ENCODE measurements around the gene CRB2.

Gene CRB2

DNA sequence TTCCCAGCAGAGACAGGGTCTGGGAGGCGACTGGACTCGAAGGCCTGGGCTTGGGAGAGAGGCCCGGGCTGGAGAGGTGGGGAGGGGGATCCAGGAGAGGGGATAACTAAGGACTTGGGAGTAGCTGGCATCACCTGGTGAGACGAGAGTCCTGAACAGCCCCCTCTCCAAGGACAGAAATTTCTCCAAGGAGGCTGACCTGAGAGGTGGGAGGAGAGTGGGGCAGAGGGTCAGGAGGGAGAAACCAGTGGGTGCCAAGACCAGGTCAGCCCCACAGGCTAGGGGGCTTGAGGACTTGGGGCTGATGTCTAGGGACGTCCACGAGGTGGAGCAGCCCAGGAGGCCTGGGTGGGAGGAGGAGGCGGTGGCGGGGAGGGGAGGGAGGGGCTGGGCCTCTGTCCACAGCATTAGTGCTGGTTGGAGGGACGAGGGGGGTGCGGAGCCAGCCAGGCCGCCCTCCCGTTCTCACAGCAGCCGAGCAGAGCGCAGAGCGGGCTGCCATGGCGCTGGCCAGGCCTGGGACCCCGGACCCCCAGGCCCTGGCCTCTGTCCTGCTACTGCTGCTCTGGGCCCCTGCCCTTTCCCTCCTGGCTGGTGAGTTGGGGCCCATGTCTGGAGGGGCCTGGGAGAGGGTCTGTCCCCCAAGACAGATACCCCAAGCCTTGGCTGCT is at the start of gene CRB2:
Gene CRB2, plus strand, starts transcription at position 437 of the 671 bp plus-strand sequence. Its CDS starts 64 bp downstream, at position 501.
- no peak for DNase-seq (ENCODE audit: low read depth)

DNA sequence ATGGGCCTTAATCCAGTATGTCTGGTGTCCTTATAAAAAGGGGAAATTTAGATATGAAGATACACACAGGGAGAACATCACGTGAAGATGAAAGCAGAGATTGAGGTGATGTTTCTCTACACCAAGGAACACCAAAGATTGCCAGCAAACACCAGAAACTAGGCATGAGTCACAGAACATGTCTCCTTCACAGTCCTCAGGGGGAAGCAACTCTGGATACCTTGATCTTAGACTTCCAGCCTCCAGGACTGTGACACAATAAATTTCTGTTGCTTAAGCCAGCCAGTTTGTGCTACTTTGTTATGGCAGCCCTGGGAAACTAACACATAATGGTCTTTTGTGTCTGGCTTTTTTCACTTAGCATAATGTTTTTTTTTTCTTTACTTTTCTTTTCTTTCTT is 46.4 kb upstream of the CRB2 start:
- DNase-seq (ENCODE audit: low read depth), result no peak

DNA sequence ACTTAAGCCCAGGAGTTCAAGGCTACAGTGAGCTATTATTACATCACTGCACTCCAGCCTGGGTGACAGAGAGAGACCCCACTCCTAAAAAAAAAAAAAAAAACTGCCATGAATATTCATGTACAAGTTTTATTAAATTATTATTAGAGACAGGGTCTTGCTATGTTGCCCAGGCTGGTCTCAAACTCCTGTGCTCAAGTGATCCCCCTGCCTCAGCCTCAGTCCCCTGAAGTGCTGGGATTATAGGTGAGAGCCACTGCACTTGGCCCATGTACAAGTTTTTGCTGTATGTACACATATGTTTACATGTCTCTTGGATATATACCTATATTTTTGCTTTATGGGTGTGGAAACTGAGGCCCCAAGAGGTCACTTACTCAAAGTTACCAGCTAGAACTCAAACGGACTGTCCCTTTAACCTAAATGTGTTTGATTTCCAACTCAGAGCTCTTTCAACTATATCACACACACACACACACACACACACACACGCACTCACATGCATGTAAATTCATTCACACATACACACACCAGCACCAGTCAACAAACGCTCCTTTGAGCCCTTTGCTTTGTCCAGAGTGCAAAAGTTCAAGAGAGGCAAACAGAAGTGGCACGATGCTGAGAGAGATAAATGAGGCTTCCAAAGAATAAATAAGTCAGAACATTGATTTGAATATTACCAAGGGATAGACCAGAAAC is 45.3 kb upstream of the CRB2 start:
- no peak for DNase-seq (ENCODE audit: low read depth)

DNA sequence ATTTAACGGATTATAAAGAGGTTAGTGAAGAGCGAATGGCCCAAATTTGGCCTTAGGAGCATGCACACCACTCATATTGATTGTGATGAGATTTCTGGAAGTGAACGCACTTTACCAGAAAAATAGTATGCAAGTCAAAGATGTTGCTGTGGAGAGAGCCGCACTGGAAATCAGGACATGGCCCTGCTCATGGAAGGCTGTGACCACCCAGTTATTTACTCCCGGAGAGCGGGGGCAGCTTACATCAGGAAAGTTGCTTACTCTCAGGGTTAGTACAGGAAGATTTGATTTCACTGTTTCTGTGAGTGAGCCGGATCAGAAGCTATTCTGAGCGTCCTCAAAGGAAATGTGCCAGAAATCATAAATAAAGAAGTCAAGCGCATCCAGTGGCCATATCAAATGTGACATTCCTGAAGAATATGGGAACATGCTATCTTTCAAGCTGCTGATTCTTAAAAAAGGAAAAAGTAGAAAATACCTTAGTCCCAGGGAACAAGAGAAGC is 44.7 kb upstream of the CRB2 start:
- no peak for DNase-seq (ENCODE audit: low read depth)

GRCh38 chr9:123312306-123312877 is 43.6 kb upstream of the CRB2 start:
- no peak for DNase-seq (ENCODE audit: low read depth)

- no peak for DNase-seq (ENCODE audit: low read depth)
Observed at GRCh38 chr9:123314617-123315016, 41.4 kb upstream of the CRB2 start.

- no peak for DNase-seq (ENCODE audit: low read depth)
Observed at GRCh38 chr9:123315635-123316034, 40.4 kb upstream of the CRB2 start.

- DNase-seq (ENCODE audit: low read depth), result no peak
Observed at GRCh38 chr9:123316053-123316718, 39.8 kb upstream of the CRB2 start.

DNA sequence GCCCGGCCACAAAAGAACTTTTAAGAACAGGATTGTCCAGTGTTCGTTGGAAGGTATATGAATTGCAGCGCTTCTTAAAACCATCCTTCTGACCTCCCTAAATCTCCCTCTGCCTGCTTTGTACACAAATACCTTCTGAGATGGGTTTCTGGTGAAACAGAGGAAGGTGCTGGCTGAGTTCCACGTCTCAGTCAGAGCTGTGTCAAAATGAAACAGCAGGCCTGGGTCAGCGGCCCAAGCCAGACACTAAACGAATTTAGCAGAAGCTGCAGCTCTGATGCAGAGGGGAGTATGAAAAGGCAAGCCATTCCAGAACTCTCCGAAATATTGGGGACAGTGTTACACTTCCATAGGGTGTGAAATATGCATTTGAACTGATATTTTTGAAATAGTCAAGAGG is 37.8 kb upstream of the CRB2 start:
- DNase-seq (ENCODE audit: low read depth), result no peak

DNA sequence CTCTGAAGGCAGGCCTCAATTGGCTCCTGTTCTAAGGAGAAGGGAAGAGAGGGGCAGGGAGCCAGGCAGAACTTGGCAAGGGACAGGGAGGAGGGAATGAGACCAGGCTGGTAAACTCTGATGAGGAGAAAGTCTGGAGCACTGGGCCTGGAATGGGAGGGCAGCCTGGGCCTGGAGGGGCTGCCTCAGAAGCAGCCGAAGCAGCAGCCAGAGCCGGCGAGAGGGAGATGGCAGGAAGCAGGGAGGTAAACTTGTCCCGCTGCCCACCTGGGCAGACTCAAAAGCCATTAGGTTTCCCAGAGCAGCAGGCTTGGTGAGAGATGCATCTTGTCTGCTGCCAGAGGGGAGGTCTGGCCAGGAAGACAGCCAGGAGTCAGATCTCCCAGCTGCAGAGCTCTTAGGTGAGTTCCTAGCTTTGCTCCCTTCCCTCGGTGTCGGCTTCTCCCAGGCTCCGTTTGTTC is 37.0 kb upstream of the CRB2 start:
- no peak for DNase-seq (ENCODE audit: low read depth)

GRCh38 chr9:123319541-123320339 is 36.3 kb upstream of the CRB2 start:
- DNase-seq (ENCODE audit: low read depth), result no peak

DNA sequence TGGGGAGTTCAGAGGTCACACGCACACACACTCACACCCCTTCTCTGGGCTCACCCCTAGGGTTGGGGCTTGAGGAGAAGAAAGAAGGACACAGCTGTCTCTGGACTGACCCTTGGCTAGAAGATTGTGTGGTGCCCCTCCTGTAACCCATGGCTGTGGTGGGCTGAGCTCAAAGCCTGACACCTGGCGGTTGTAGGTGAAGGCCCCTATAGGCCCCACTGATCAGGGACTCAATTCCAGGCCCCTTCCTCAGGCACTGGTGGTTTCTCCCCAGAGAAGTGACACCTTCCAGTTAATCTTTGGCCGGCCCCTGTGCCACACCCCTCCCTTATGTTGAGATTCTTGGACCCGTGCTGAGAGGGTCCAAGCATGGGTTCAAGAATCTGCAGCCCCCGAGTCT is 35.2 kb upstream of the CRB2 start:
- DNase-seq (ENCODE audit: low read depth), result no peak

- DNase-seq (ENCODE audit: low read depth), result no peak
Observed at GRCh38 chr9:123321616-123322272, 34.3 kb upstream of the CRB2 start.

GRCh38 chr9:123322273-123323195 is 33.5 kb upstream of the CRB2 start:
- DNase-seq (ENCODE audit: low read depth), result no peak

GRCh38 chr9:123323196-123324013 is 32.6 kb upstream of the CRB2 start:
- DNase-seq (ENCODE audit: low read depth), result no peak

DNA sequence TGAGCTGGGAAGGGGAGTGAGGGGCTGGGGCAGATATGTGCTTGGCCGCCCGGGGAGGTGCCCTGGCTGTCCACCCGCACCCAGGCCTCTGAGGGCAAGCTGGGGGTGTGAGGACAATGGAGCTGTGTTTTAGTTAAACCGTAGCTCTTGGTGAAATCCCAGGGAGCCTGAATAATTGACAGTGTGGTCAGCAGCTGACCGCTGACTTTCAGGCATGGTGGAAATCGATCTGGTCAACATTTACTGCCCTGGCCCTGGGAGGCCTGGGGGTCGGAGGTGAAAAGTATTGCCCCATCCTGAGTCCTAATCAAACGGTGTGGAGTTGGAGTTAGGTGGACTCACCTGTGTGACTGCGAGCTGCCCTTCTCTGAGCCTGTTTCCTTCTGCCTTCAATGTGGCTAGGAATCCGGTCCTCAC is 31.2 kb upstream of the CRB2 start:
- no peak for DNase-seq (ENCODE audit: low read depth)

- DNase-seq (ENCODE audit: low read depth), result no peak
Observed at GRCh38 chr9:123326187-123326586, 29.8 kb upstream of the CRB2 start.

DNA sequence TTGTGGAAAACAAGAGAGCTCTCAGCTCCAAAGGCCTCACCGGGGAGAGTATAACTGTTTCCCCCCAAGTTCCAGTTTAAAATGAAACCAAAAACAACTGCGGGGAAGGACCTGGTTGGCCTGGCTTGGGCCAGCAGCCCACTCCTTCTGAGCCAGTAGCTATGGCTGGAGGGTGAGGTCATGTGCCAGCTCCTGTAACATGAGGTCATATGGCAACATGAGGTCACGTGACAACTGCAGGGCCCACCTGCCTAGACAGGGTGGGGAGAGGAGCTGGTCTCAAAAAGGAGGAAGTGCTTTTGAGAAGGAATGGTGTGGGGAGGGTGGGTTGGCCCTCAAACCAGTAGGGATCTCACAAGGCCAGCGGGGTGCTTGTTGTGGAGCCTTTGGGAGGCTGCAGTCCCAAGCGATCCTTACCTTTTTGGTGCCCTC is 29.3 kb upstream of the CRB2 start:
- DNase-seq (ENCODE audit: low read depth), result no peak

DNA sequence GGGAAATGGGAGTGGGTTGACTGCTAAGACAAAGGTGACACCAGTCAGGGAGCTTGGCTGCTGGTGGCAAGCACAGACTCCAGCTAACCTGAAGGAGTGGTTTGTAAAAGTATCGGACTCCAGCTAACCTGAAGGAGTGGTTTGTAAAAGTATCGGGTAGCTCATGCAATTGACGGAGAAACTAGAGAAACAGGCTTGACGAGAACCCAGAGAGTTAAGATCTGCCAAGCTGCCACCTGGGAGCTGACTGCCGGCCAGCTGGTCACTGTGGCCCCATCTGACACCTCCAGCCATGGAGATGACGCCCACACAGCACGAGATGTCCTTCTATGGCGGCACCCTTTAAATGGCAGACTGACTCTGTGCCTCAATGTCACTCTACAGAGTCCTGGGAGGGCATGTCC is 28.3 kb upstream of the CRB2 start:
- DNase-seq (ENCODE audit: low read depth), result no peak

Measured in HS-27A (cell line).